Skeletal muscle satellite cell (primary cell): ENCODE results near the gene KRT5.
"Not testable (repeated sequence)": the region's sequence is repeated elsewhere in the genome, so short reads cannot be mapped to it uniquely, and the experiment has no call there.

Experiments used
- H3K27me3 ChIP-seq: 2 replicates; pipeline ENCODE4 v1.7.0; 2013; ENCODE audit warnings: low read length; ENCODE audit not compliant: control insufficient read depth, insufficient read depth
- H3K36me3 ChIP-seq: 2 replicates; pipeline ENCODE4 v1.7.0; 2013; ENCODE audit warnings: mild to moderate bottlenecking, control low read depth, low read length; ENCODE audit not compliant: insufficient read depth
- H3K4me1 ChIP-seq: 2 replicates; pipeline ENCODE4 v1.7.0; 2013; ENCODE audit warnings: low read length; ENCODE audit not compliant: control insufficient read depth, insufficient read depth
- H3K4me2 ChIP-seq: 2 replicates; pipeline ENCODE4 v1.7.0; 2013; ENCODE audit warnings: mild to moderate bottlenecking, low read length
- H3K4me3 ChIP-seq: 2 replicates; pipeline ENCODE4 v1.7.0; 2013; ENCODE audit warnings: low read length
- H3K9ac ChIP-seq: 2 replicates; pipeline ENCODE4 v1.7.0; 2013; ENCODE audit warnings: mild to moderate bottlenecking, low read depth, low read length, moderate library complexity
- H3K9me3 ChIP-seq: replicated peaks from 2 replicates; pipeline ENCODE4 v1.7.0; 2013; ENCODE audit warnings: mild to moderate bottlenecking, control low read depth, low read length

KRT5 gene

GRCh38 chr12:52487744-52488443, 32.3 kb downstream of the KRT5 start:
- not testable (repeated sequence) for H3K9me3 ChIP-seq, H3K4me3 ChIP-seq, H3K4me1 ChIP-seq, H3K36me3 ChIP-seq, H3K4me2 ChIP-seq, H3K9ac ChIP-seq
- H3K27me3 ChIP-seq: peaks cover 43% of the 10 kb centered on the region

GRCh38 chr12:52487211-52487610, 33.0 kb downstream of the KRT5 start:
- no peak overlapping the region for H3K4me2 ChIP-seq
- H3K9ac ChIP-seq: no peak overlapping the region
- H3K4me3 ChIP-seq: no peak overlapping the region
- H3K36me3 ChIP-seq: no peaks in the 10 kb centered on the region
- peaks cover 2% of the 10 kb centered on the region for H3K9me3 ChIP-seq
- H3K4me1 ChIP-seq: no peaks in the 10 kb centered on the region
- peaks cover 47% of the 10 kb centered on the region for H3K27me3 ChIP-seq

DNA sequence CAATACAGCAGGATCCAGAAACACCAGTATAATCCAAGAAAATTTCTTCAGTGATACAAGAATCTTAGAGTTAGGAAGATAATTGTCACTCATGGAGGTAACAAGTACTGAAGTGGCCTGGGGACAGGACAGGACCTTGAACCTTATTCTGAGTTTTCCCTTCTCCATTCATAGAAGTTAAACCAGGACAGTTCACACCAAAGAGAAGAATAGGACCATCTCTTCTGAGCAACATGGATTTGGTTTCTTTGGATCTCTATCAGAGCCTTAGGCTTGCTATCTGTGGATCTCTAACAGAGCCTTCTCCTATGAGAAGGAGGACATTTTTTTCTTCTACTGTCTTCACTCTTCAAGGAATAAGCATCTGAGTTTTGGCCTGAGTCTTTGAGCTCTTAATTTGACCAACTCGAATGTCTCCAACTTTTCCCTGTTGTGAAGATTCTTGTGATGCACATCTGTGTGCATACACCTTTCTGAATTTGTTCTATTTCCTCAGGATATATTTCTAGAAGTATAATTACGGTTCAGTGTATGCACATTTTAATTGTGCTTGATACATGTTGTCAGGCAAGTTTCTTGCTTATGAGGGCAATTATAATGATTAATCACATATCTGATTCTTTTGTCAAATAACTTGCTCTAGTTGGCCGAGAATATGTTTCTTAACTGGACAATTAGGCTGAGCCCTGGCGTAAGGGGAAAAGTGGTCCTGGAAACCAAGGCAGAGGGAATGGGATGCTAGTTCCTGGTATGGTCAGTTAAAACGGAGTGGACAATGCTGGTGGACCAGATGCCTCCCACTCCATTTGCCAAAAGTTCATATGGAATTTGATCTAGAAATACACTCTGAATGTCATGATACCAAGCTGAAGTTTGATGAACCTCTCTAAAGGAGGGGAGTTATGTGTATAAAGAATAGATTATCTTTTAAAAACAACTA, 33.8 kb downstream of the KRT5 start:
- Histone ChIP-seq H3K27me3 (peaks cover 48% of the 10 kb centered on the region), H3K4me1 (no peaks in the 10 kb centered on the region), H3K4me2 (no peak overlapping the region), H3K9me3 (peaks cover 2% of the 10 kb centered on the region), H3K9ac (no peak overlapping the region), H3K4me3 (no peak overlapping the region), H3K36me3 (no peaks in the 10 kb centered on the region)

DNA sequence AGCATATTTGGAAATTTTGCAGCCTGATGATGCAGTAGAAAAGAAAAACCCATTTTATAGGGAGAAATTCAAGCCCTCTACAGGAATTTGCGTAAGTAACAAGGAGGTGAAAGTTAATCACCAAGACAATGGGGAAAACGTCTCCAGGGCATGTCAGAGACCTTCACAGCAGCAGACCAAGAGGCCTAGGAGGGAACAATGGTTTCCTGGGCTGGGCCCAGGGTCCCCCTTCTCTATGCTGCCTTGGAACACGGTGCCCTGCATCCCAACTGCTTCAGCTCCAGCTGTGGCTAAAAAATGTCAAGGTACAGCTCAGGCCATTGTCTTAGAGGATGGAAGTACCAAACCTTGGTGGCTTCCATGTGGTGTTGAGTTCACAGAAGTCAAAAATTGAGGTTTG, 40.1 kb downstream of the KRT5 start:
- peaks cover 2% of the 10 kb centered on the region for H3K9me3 ChIP-seq
- no peak overlapping the region for H3K4me2 ChIP-seq
- H3K27me3 ChIP-seq: peaks cover 41% of the 10 kb centered on the region
- H3K36me3 ChIP-seq: no peaks in the 10 kb centered on the region
- no peaks in the 10 kb centered on the region for H3K4me1 ChIP-seq
- H3K9ac ChIP-seq: no peak overlapping the region
- no peak overlapping the region for H3K4me3 ChIP-seq

GRCh38 chr12:52477651-52478050, 42.5 kb downstream of the KRT5 start:
- H3K27me3 ChIP-seq: peaks cover 25% of the 10 kb centered on the region
- H3K4me3 ChIP-seq: no peak overlapping the region
- H3K36me3 ChIP-seq: no peaks in the 10 kb centered on the region
- H3K4me2 ChIP-seq: no peak overlapping the region
- H3K9ac ChIP-seq: no peak overlapping the region
- H3K9me3 ChIP-seq: no peaks in the 10 kb centered on the region
- no peaks in the 10 kb centered on the region for H3K4me1 ChIP-seq

GRCh38 chr12:52474212-52474611, 46.0 kb downstream of the KRT5 start:
- Histone ChIP-seq H3K9me3 (no peaks in the 10 kb centered on the region), H3K36me3 (no peaks in the 10 kb centered on the region), H3K4me1 (no peaks in the 10 kb centered on the region), H3K4me3 (no peak overlapping the region), H3K27me3 (peaks cover 11% of the 10 kb centered on the region), H3K9ac (no peak overlapping the region), H3K4me2 (no peak overlapping the region)

DNA sequence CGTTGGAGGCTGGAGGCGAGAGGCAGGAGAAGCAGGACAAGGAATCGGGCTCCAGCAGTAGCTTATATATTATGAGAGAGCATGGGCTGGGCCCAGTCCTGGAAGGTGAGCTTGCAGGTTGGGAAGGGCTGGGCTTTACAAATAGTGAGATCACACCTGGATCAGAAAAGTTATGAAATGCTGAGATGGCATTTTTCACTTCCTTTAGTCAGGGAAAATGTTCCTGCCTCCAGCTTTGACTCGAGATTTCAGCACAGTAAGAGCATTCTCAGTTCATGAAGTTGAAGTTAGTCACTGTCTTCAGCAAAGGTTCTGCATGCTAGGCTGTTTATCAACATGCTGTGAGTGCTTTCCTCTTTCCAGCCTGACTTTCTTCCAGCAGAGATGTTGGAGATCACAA, 46.4 kb downstream of the KRT5 start, which contains the start of gene KRT6C:
Gene KRT6C (minus strand): TSS at position 38 of the 400 bp plus-strand sequence. CDS start 68 bp downstream, outside the sequence.
- Histone ChIP-seq H3K36me3 (no peaks in the 10 kb centered on the region), H3K4me3 (no peak within 1 kb of the TSS), H3K27me3 (peaks cover 10% of the 10 kb centered on the region), H3K4me2 (no peak within 1 kb of the TSS), H3K9me3 (no peaks in the 10 kb centered on the region), H3K4me1 (no peaks in the 10 kb centered on the region), H3K9ac (no peak within 1 kb of the TSS)

DNA sequence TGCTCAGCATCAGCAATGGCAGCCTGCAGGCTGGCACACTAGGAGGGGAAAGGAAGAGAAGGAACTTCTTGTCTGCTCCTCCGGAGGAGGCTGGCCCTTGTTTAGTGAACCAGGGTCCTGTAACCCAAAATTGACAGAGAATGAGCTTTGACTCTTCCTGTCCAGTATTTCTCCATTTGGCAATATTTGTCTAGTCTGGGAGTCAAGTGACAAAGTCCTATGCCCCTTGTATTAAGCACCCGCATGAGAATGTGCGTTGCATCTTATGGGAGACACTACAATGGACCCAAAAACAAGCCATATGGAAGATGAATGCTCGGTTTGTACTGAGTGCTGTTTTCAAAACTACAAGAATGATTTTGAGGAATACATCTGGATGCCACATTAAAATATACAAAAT, 50.3 kb downstream of the KRT5 start:
- no peaks in the 10 kb centered on the region for H3K4me1 ChIP-seq
- H3K27me3 ChIP-seq: peaks cover 19% of the 10 kb centered on the region
- H3K36me3 ChIP-seq: no peaks in the 10 kb centered on the region
- no peaks in the 10 kb centered on the region for H3K9me3 ChIP-seq
- no peak overlapping the region for H3K9ac ChIP-seq
- no peak overlapping the region for H3K4me2 ChIP-seq
- no peak overlapping the region for H3K4me3 ChIP-seq

DNA sequence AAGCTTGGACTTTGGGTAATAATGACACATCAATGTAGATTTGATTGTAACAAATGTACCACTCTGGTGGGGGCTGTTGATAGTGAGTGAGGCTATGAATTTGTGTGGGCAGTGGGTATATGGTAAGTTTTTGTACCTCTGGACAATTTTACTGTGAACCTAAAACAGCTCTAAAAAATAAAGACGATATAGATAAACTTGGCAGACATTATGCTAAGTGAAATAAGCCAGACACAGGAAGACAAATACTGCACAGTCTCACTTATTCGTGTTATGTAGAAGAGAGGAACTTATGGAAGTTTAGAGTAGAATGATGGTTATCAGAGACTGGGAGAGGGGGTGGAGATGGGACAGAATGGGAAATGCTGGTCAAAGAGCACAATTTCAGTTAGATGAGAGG, 55.3 kb downstream of the KRT5 start:
- no peak overlapping the region for H3K4me3 ChIP-seq
- no peaks in the 10 kb centered on the region for H3K4me1 ChIP-seq
- no peaks in the 10 kb centered on the region for H3K9me3 ChIP-seq
- no peak overlapping the region for H3K4me2 ChIP-seq
- no peaks in the 10 kb centered on the region for H3K36me3 ChIP-seq
- peaks cover 55% of the 10 kb centered on the region for H3K27me3 ChIP-seq
- no peak overlapping the region for H3K9ac ChIP-seq
